H9 (cell line): ENCODE data around the gene IMP3. TPM values are rescaled to one million over a fixed set of nuclear protein-coding genes. Genes with fewer than 3 reads are reported as not detected.

ENCODE experiments used
- DNase-seq: peaks from one replicate; pipeline ENCODE4 v3.0.0-alpha.2; 2017
- H2AFZ ChIP-seq: one replicate; pipeline ENCODE4 v1.6.1; 2013; ENCODE audit warnings: mild to moderate bottlenecking, low read length, control low read depth, moderate library complexity
- H2AK5ac ChIP-seq: 2 replicates; pipeline ENCODE4 v1.6.1; 2013; ENCODE audit warnings: low read length, control low read depth, mixed read lengths; ENCODE audit not compliant: insufficient read length
- H2BK120ac ChIP-seq: one replicate; pipeline ENCODE4 v1.6.1; 2013; ENCODE audit warnings: low read depth, mild to moderate bottlenecking, low read length, control low read depth, inconsistent platforms; ENCODE audit not compliant: poor library complexity, severe bottlenecking
- H2BK12ac ChIP-seq: 2 replicates; pipeline ENCODE4 v1.6.1; 2013; ENCODE audit warnings: low read length, control low read depth, mixed read lengths, low read depth; ENCODE audit not compliant: insufficient read length
- H2BK15ac ChIP-seq: 2 replicates; pipeline ENCODE4 v1.6.1; 2013; ENCODE audit warnings: low read depth, low read length, control low read depth
- H2BK20ac ChIP-seq: one replicate; pipeline ENCODE4 v1.6.1; 2013; ENCODE audit warnings: low read depth, mild to moderate bottlenecking, low read length, control low read depth, inconsistent platforms; ENCODE audit not compliant: poor library complexity, severe bottlenecking
- H2BK5ac ChIP-seq: 2 replicates; pipeline ENCODE4 v1.6.1; 2013; ENCODE audit warnings: low read length, control low read depth, mixed read lengths; ENCODE audit not compliant: insufficient read length
- H3K14ac ChIP-seq: 2 replicates; pipeline ENCODE4 v1.6.1; 2013; ENCODE audit warnings: low read length, control low read depth; ENCODE audit not compliant: insufficient read depth
- H3K18ac ChIP-seq: 2 replicates; pipeline ENCODE4 v1.6.1; 2013; ENCODE audit warnings: low read depth, mild to moderate bottlenecking, mixed read lengths, low read length, control low read depth; ENCODE audit not compliant: insufficient read length
- H3K23ac ChIP-seq: 2 replicates; pipeline ENCODE4 v1.6.1; 2013; ENCODE audit warnings: low read length, control low read depth, mixed read lengths, low read depth; ENCODE audit not compliant: insufficient read length
- H3K23me2 ChIP-seq: 2 replicates; pipeline ENCODE4 v1.6.1; 2013; ENCODE audit warnings: low read depth, mild to moderate bottlenecking, mixed read lengths, low read length, control low read depth; ENCODE audit not compliant: insufficient read length, poor library complexity, severe bottlenecking
- H3K27ac ChIP-seq: 2 replicates; pipeline ENCODE4 v1.5.1; 2013; ENCODE audit warnings: low read length, control low read depth, mixed read lengths, low read depth; ENCODE audit not compliant: insufficient read length
- H3K27me3 ChIP-seq: 2 replicates; pipeline ENCODE4 v1.6.1; 2013; ENCODE audit warnings: low read length, control low read depth, inconsistent platforms; ENCODE audit not compliant: insufficient read depth
- H3K4ac ChIP-seq: 2 replicates; pipeline ENCODE4 v1.6.1; 2013; ENCODE audit warnings: low read depth, mild to moderate bottlenecking, control low read depth, inconsistent platforms, low read length, moderate library complexity
- H3K4me1 ChIP-seq: 2 replicates; pipeline ENCODE4 v1.6.1; 2013; ENCODE audit warnings: low read length, control low read depth, inconsistent platforms; ENCODE audit not compliant: insufficient read depth
- H3K4me2 ChIP-seq: 2 replicates; pipeline ENCODE4 v1.6.1; 2013; ENCODE audit warnings: low read length, control low read depth, mixed read lengths; ENCODE audit not compliant: insufficient read length, insufficient read depth
- H3K56ac ChIP-seq: 2 replicates; pipeline ENCODE4 v1.6.1; 2013; ENCODE audit warnings: low read depth, mild to moderate bottlenecking, mixed read lengths, low read length, control low read depth; ENCODE audit not compliant: insufficient read length
- H3K79me1 ChIP-seq: 2 replicates; pipeline ENCODE4 v1.6.1; 2013; ENCODE audit warnings: low read depth, mild to moderate bottlenecking, moderate library complexity, low read length, control low read depth, inconsistent platforms; ENCODE audit not compliant: insufficient read depth, poor library complexity, severe bottlenecking
- H3K79me2 ChIP-seq: 2 replicates; pipeline ENCODE4 v1.6.1; 2013; ENCODE audit warnings: low read length, control low read depth, inconsistent platforms; ENCODE audit not compliant: insufficient read depth
- H3K9ac ChIP-seq: 2 replicates; pipeline ENCODE4 v1.6.1; 2013; ENCODE audit warnings: low read length, control low read depth, mixed read lengths; ENCODE audit not compliant: insufficient read length; ENCODE audit errors: extremely low read depth
- H3K9me3 ChIP-seq: one replicate; pipeline ENCODE4 v1.6.1; 2013; ENCODE audit warnings: low read depth, low read length, inconsistent platforms; ENCODE audit not compliant: control insufficient read depth
- H3T11ph ChIP-seq: one replicate; pipeline ENCODE4 v1.6.1; 2013; ENCODE audit warnings: mild to moderate bottlenecking, low read length, control low read depth, inconsistent platforms
- H4K20me1 ChIP-seq: one replicate; pipeline ENCODE4 v1.6.1; 2013; ENCODE audit not compliant: control insufficient read depth, insufficient read length, insufficient read depth
- H4K5ac ChIP-seq: 2 replicates; pipeline ENCODE4 v1.6.1; 2013; ENCODE audit warnings: low read depth, mild to moderate bottlenecking, mixed read lengths, low read length, control low read depth; ENCODE audit not compliant: insufficient read length
- H4K8ac ChIP-seq: replicated peaks from 2 replicates; pipeline ENCODE4 v1.6.1; 2013; ENCODE audit warnings: low read length, control low read depth, mixed read lengths, low read depth; ENCODE audit not compliant: insufficient read length
- H4K91ac ChIP-seq: 2 replicates; pipeline ENCODE4 v1.6.1; 2013; ENCODE audit warnings: low read depth, mild to moderate bottlenecking, moderate library complexity, mixed read lengths, low read length, control low read depth; ENCODE audit not compliant: insufficient read length
- H3K27ac Mint-ChIP-seq, 3 experiments: 2 replicates in 2 of 3; 3 replicates in 1 of 3; pipeline ENCODE4 v1.8.0; 2020 to 2021; ENCODE audit warnings: mixed read lengths in 3 of 3, mild to moderate bottlenecking in 1 of 3, moderate library complexity in 1 of 3
- H3K27me3 Mint-ChIP-seq: 2 replicates; pipeline ENCODE4 v1.8.0; 2021; ENCODE audit warnings: low read depth, mild to moderate bottlenecking, moderate library complexity, mixed read lengths
- H3K36me3 Mint-ChIP-seq, 3 experiments: 2 replicates in 2 of 3; 3 replicates in 1 of 3; pipeline ENCODE4 v1.8.0; 2020 to 2021; ENCODE audit warnings: low read depth in 3 of 3, mixed read lengths in 3 of 3; ENCODE audit not compliant: insufficient read depth in 1 of 3
- H3K4me1 Mint-ChIP-seq, 2 experiments: 2 replicates each; pipeline ENCODE4 v1.8.0; 2020; ENCODE audit warnings: mixed read lengths in 2 of 2
- H3K4me3 Mint-ChIP-seq, 2 experiments: 2 replicates in 1 of 2; 3 replicates in 1 of 2; pipeline ENCODE4 v1.8.0; 2020 to 2021; ENCODE audit warnings: mild to moderate bottlenecking in 2 of 2, mixed read lengths in 2 of 2, moderate library complexity in 1 of 2
- H3K9me3 Mint-ChIP-seq, 2 experiments: 2 replicates in 1 of 2; 3 replicates in 1 of 2; pipeline ENCODE4 v1.8.0; 2020; ENCODE audit warnings: mild to moderate bottlenecking in 2 of 2, mixed read lengths in 2 of 2, moderate library complexity in 1 of 2
- WGBS: extraction: QIAGEN DNeasy Blood & Tissue Kit; methylation state at CpG from one replicate; pipeline ENCODE4 v1.1.7; 2013; ENCODE audit warnings: missing lambda C conversion rate, low lambda C conversion rate, mixed read lengths; ENCODE audit not compliant: insufficient read length; ENCODE audit errors: extremely low coverage; 5-methylcytosine and 5-hydroxymethylcytosine counted together
- total RNA-seq: library from RNA; stranded (reverse); gene quantifications from 2 replicates; pipeline ENCODE4 v1.2.1, GENCODE V29; 2021
- TF ChIP-seq, protein P1 (sequence below): fragments of 200-600 bp; sonication (generic); conservative IDR thresholded peaks from 3 replicates; pipeline ENCODE4 v1.8.0; 2021; ENCODE audit warnings: antibody characterized with exemption, mild to moderate bottlenecking

Gene IMP3
- total RNA-seq, 1 experiment from 2014 or later, result 97.9 TPM

DNA sequence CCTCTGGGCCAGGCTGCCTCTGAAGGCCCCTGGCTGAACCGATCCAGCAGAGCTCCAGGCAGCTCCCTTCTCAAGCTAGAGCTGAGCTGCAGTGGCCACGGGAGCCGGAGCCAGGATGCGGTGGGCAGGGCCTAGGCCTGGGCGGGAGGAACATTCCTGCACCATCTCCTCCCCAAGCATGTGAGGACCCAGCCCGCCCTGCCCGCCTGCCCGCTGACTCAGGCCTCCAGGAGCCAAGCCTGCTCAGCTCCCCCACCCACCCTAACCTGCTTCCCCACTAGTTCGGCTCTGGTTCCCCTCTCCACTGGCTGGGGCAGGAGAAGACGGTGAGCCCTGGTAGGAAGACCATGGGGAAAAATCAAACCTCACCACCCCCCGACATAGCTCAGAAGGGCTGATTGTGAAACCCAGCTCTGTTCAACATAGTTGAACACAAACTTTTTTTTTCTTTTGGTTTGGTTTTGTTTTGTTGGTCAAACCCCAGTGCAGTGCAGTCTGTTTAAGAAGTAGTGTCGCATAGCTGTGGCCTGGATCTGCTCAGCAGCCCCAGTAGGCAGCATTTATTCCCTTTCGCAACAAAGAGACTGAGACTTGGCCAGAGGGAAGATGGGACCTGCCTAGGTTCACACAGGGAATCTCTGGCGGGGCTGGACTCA is 21.2 kb upstream of the IMP3 start:
- Histone ChIP-seq H2AFZ (no peak overlapping the region), H2AK5ac (no peak overlapping the region), H2BK5ac (no peak overlapping the region), H3K14ac (no peak overlapping the region), H4K5ac (no peak overlapping the region), H4K91ac (no peak overlapping the region), H3K23me2 (no peaks in the 10 kb centered on the region), H2BK20ac (no peak overlapping the region), H3K4me2 (no peak overlapping the region), H3K9me3 (no peaks in the 10 kb centered on the region), H2BK12ac (no peak overlapping the region), H3K27ac (no peak overlapping the region), H3K4ac (no peak overlapping the region), H4K20me1 (no peaks in the 10 kb centered on the region), H2BK15ac (no peak overlapping the region), H3K56ac (no peak overlapping the region), H3K23ac (no peak overlapping the region), H3K79me1 (no peaks in the 10 kb centered on the region), H2BK120ac (no peak overlapping the region), H3K18ac (no peak overlapping the region), H3T11ph (no peak overlapping the region), H3K79me2 (no peaks in the 10 kb centered on the region), H3K9ac (no peak overlapping the region), H4K8ac (no peak overlapping the region), H3K27me3 (no peaks in the 10 kb centered on the region), H3K4me1 (0 out of 2 replicates have a peak, but pooled peaks cover 2% of the 10 kb centered on the region)
- Mint-ChIP-seq H3K27me3 (no peaks in the 10 kb centered on the region), H3K9me3 (no peaks in the 10 kb centered on the region), H3K36me3 (peaks cover 16 to 32% (median 26%) of the 10 kb centered on the region in 3 experiments), H3K27ac (peak overlapping the region; percentile 58 to 91 (median 82); a peak in 4 of 7 replicates), H3K4me1 (peaks cover 0 to 8% of the 10 kb centered on the region in 2 experiments; a peak in 1 of 4 replicates), H3K4me3 (no peak overlapping the region)
- no CpG with 5 or more reads among the region's 14 CpGs for WGBS
- TF ChIP-seq, protein P1, sequence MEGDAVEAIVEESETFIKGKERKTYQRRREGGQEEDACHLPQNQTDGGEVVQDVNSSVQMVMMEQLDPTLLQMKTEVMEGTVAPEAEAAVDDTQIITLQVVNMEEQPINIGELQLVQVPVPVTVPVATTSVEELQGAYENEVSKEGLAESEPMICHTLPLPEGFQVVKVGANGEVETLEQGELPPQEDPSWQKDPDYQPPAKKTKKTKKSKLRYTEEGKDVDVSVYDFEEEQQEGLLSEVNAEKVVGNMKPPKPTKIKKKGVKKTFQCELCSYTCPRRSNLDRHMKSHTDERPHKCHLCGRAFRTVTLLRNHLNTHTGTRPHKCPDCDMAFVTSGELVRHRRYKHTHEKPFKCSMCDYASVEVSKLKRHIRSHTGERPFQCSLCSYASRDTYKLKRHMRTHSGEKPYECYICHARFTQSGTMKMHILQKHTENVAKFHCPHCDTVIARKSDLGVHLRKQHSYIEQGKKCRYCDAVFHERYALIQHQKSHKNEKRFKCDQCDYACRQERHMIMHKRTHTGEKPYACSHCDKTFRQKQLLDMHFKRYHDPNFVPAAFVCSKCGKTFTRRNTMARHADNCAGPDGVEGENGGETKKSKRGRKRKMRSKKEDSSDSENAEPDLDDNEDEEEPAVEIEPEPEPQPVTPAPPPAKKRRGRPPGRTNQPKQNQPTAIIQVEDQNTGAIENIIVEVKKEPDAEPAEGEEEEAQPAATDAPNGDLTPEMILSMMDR, result no peak
- peak; percentile 76 for DNase-seq
